ENCODE data around the gene MYO16.

The MYO16 gene

DNA sequence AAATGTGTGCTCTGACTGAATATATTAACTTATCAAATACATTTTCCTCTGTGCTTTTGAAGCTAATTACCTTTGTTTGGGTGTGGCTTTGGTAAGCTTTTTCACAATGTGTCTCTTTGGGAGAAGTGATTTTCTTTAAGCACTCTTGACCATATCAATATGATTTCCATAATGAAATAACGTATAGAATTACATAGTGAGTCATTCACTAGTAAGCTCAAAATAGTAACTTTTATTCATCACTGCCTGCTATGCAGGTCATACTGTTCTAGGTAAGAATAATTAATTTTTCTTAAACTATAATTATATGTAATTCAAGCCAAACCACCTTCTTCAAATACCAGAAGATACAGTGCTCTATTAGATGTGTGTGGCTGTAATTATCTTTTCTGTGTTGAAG, 480.7 kb downstream of the MYO16 start:
- H3K4me1 ChIP-seq (ENCODE audit: control insufficient read depth, insufficient read depth, low read length): no peaks in the 10 kb centered on the region
- H3K27me3 ChIP-seq (ENCODE audit: control insufficient read depth, insufficient read depth, low read length): no peaks in the 10 kb centered on the region
- H3K36me3 ChIP-seq (ENCODE audit: control insufficient read depth, insufficient read depth, low read length): no peaks in the 10 kb centered on the region
- no peaks in the 10 kb centered on the region for H3K9me3 ChIP-seq (ENCODE audit: control insufficient read depth, low read length)
- H3K9ac ChIP-seq (ENCODE audit: low read length): no peak overlapping the region
- H3K4me3 ChIP-seq (ENCODE audit: low read length): no peak overlapping the region

DNA sequence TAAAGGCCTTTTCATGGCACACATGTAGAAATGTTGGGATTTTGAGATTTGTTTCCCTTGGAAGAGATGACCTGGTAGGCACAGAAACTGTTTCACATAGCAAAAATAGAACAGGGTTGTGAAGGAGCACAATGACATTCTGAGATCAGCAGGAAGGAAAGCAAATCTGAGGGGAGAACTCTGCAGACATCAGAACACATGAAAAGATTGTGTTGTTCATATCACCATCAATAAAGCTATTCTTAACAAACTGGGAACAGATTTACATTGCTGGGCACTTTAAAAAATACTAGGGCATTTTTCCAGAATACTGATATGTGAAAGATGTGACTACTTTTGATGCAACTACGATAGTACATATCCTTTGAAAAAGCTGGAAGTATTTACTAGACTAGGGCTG, 481.7 kb downstream of the MYO16 start:
- Histone ChIP-seq H3K4me3 (ENCODE audit: low read length) (no peak overlapping the region), H3K9ac (ENCODE audit: low read length) (no peak overlapping the region), H3K4me1 (ENCODE audit: control insufficient read depth, insufficient read depth, low read length) (no peaks in the 10 kb centered on the region), H3K36me3 (ENCODE audit: control insufficient read depth, insufficient read depth, low read length) (no peaks in the 10 kb centered on the region), H3K9me3 (ENCODE audit: control insufficient read depth, low read length) (no peaks in the 10 kb centered on the region), H3K27me3 (ENCODE audit: control insufficient read depth, insufficient read depth, low read length) (no peaks in the 10 kb centered on the region)

DNA sequence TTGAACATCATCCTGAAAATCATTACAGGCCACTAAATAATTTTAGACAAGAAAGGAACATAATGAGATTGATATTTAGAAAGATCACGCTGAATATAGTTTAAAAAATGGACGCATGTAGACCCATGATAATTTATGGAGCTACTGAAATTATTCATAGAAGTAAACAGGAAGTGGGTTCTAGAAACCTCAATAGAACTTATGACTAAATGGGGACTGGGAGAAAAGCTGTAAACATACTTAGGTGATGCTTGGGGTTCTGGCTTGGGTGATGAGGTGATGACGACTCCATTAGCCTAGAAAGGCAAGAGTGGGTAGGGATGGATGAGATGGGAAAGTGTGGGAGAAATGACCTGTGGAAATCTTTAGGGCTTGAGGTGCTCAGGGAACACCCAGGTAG, 484.0 kb downstream of the MYO16 start:
- no peaks in the 10 kb centered on the region for H3K9me3 ChIP-seq (ENCODE audit: control insufficient read depth, low read length)
- H3K9ac ChIP-seq (ENCODE audit: low read length): no peak overlapping the region
- no peak overlapping the region for H3K4me3 ChIP-seq (ENCODE audit: low read length)
- no peaks in the 10 kb centered on the region for H3K4me1 ChIP-seq (ENCODE audit: control insufficient read depth, insufficient read depth, low read length)
- no peaks in the 10 kb centered on the region for H3K36me3 ChIP-seq (ENCODE audit: control insufficient read depth, insufficient read depth, low read length)
- H3K27me3 ChIP-seq (ENCODE audit: control insufficient read depth, insufficient read depth, low read length): no peaks in the 10 kb centered on the region

DNA sequence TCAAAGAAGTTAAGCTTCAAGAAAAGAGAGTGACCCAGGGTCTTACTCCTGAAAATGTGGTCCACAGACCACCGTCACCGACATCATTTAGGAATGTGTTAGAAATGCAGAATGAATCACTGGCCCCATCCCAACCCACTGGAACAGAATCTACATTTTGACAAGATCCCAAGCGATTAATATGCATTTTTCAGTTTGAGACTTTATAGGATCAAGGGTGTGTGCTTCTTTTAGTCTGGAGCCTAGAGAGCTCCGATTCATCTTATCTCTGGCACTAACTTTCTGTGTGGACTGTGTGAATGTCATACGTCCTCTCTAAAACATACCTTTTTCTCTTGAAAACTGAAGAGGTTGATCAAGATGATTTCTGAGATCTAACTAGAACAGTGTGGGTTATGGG, 484.8 kb downstream of the MYO16 start:
- no peak overlapping the region for H3K9ac ChIP-seq (ENCODE audit: low read length)
- no peaks in the 10 kb centered on the region for H3K9me3 ChIP-seq (ENCODE audit: control insufficient read depth, low read length)
- H3K4me1 ChIP-seq (ENCODE audit: control insufficient read depth, insufficient read depth, low read length): no peaks in the 10 kb centered on the region
- H3K27me3 ChIP-seq (ENCODE audit: control insufficient read depth, insufficient read depth, low read length): no peaks in the 10 kb centered on the region
- no peaks in the 10 kb centered on the region for H3K36me3 ChIP-seq (ENCODE audit: control insufficient read depth, insufficient read depth, low read length)
- H3K4me3 ChIP-seq (ENCODE audit: low read length): no peak overlapping the region

DNA sequence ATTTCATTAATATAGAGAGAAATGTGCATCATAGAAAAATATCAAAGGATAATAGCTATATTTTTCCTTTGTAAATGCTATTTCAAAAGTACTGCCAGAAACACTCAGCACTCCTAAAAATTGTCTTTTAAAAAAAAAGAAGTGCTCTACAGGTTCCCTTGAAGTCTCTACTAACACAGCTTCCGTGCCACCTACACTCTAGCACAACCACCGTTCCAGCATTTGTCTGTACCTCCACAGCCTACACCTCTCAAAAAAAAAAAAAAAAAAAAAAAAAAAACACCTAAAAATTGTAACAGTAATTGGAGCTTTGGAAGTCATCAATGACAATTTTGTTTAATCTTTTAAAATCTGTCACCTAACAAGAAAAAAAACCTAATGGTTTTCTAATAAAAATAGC, 485.6 kb downstream of the MYO16 start:
- Histone ChIP-seq H3K4me3 (ENCODE audit: low read length) (no peak overlapping the region), H3K27me3 (ENCODE audit: control insufficient read depth, insufficient read depth, low read length) (no peaks in the 10 kb centered on the region), H3K9me3 (ENCODE audit: control insufficient read depth, low read length) (no peaks in the 10 kb centered on the region), H3K36me3 (ENCODE audit: control insufficient read depth, insufficient read depth, low read length) (no peaks in the 10 kb centered on the region), H3K9ac (ENCODE audit: low read length) (no peak overlapping the region), H3K4me1 (ENCODE audit: control insufficient read depth, insufficient read depth, low read length) (no peaks in the 10 kb centered on the region)

DNA sequence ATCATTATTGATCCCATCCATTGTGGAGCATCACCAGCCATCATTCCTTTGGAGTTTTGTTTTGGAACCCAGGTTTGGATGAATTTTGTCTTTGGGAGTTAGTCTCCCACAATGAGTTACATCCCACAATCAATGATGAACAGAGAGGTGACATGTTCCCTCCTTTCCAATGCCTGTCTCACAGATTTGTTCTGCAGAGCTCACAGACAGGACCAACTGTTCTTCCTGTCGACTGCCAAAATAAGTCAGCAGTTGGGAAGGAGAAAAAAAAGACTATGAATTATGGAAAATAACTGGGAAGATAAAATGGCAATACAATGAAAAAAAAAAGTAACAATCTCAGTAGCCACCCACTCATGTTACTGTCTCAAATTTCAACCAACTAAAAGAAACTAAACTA, 489.1 kb downstream of the MYO16 start:
- no peaks in the 10 kb centered on the region for H3K4me1 ChIP-seq (ENCODE audit: control insufficient read depth, insufficient read depth, low read length)
- no peaks in the 10 kb centered on the region for H3K27me3 ChIP-seq (ENCODE audit: control insufficient read depth, insufficient read depth, low read length)

DNA sequence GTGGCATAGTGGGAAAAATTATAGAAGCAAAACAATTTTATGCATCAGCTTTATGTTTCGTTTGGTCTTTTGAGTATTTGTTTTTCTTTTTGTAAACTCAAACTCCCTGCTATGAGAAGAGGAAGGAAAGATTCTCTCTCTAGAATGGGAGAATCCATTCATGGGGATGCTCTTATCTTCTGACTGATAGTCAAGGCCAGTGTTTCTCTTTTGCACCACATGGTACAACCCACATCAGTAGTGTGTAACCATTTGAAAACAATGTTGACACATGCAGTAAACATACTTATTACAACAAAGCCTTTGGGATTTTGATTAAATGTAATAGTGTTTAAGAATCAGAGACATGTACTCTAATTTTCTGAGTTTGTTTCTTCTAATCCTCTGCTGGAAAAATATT, 490.5 kb downstream of the MYO16 start:
- Histone ChIP-seq H3K9ac (ENCODE audit: low read length) (no peak overlapping the region), H3K4me3 (ENCODE audit: low read length) (no peak overlapping the region), H3K27me3 (ENCODE audit: control insufficient read depth, insufficient read depth, low read length) (no peaks in the 10 kb centered on the region), H3K36me3 (ENCODE audit: control insufficient read depth, insufficient read depth, low read length) (no peaks in the 10 kb centered on the region), H3K4me1 (ENCODE audit: control insufficient read depth, insufficient read depth, low read length) (no peaks in the 10 kb centered on the region), H3K9me3 (ENCODE audit: control insufficient read depth, low read length) (no peaks in the 10 kb centered on the region)

More for the DNA sequence above, 489.1 kb downstream of the MYO16 start:
- H3K9ac ChIP-seq (ENCODE audit: low read length): no peak overlapping the region
- H3K36me3 ChIP-seq (ENCODE audit: control insufficient read depth, insufficient read depth, low read length): no peaks in the 10 kb centered on the region
- no peak overlapping the region for H3K4me3 ChIP-seq (ENCODE audit: low read length)
- no peaks in the 10 kb centered on the region for H3K9me3 ChIP-seq (ENCODE audit: control insufficient read depth, low read length)

DNA sequence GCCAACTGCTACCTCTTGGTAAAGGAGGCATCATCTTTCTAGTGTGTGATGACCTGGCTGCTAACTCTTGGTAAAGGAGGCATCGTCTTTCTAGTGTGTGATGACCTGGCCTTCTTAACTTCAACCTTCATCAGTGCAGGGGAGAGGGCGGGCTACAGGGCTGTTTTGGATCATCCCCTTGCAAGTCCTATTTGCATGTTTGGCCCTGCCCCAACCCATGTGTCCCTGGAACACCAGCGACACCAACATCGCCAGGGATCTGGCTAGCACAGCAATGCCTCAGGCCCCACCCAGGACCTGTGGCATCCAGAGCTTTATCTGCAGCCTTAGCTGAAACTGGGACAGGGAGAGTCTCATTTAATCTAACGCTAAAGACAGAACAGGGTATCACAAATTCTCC, 492.4 kb downstream of the MYO16 start:
- Histone ChIP-seq H3K4me1 (ENCODE audit: control insufficient read depth, insufficient read depth, low read length) (no peaks in the 10 kb centered on the region), H3K9ac (ENCODE audit: low read length) (no peak overlapping the region), H3K27me3 (ENCODE audit: control insufficient read depth, insufficient read depth, low read length) (no peaks in the 10 kb centered on the region), H3K4me3 (ENCODE audit: low read length) (no peak overlapping the region), H3K36me3 (ENCODE audit: control insufficient read depth, insufficient read depth, low read length) (no peaks in the 10 kb centered on the region), H3K9me3 (ENCODE audit: control insufficient read depth, low read length) (no peaks in the 10 kb centered on the region)

DNA sequence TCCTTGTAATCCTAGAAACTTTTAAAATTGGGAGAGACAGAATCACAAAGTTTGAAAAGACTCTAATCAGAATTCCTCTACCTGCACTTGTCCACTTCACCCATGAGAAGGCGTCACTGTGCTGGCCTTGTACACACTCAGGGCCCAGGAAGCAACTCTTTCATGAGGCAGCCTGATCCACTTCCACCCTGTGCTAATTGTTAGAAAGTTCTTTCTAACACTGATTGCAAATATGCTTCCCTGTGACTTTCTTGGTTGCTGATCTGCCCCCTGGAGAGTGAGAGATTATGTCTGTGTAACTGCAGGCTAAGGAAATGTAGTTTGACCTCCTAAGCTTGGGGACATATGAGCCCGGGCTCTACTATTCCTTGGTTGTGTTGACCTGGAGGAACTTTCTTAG, 494.6 kb downstream of the MYO16 start:
- H3K9ac ChIP-seq (ENCODE audit: low read length): no peak overlapping the region
- H3K4me3 ChIP-seq (ENCODE audit: low read length): no peak overlapping the region
- H3K27me3 ChIP-seq (ENCODE audit: control insufficient read depth, insufficient read depth, low read length): no peaks in the 10 kb centered on the region
- H3K9me3 ChIP-seq (ENCODE audit: control insufficient read depth, low read length): no peaks in the 10 kb centered on the region
- no peaks in the 10 kb centered on the region for H3K4me1 ChIP-seq (ENCODE audit: control insufficient read depth, insufficient read depth, low read length)
- no peaks in the 10 kb centered on the region for H3K36me3 ChIP-seq (ENCODE audit: control insufficient read depth, insufficient read depth, low read length)

DNA sequence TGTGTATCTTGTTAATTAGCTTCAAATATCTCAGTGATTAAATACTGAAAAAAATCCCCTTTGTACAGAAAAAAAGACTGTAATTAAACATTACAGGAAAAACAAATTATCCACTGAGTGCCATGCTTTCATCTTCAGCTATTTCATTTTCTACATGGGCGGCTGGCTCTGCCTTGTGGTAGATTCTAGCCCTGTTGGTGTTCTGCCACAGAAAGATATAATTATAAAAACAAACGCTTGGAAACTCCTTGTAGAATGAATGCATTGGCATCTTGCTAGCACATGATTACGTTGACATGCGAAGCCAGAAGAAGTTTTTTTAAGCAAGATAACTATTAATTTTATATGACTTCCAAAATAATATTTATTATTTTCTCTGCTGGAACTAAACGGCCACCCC, 496.8 kb downstream of the MYO16 start:
- no peaks in the 10 kb centered on the region for H3K36me3 ChIP-seq (ENCODE audit: control insufficient read depth, insufficient read depth, low read length)
- H3K9ac ChIP-seq (ENCODE audit: low read length): no peak overlapping the region
- no peaks in the 10 kb centered on the region for H3K9me3 ChIP-seq (ENCODE audit: control insufficient read depth, low read length)
- peaks cover 1% of the 10 kb centered on the region for H3K4me1 ChIP-seq (ENCODE audit: control insufficient read depth, insufficient read depth, low read length)
- H3K4me3 ChIP-seq (ENCODE audit: low read length): no peak overlapping the region
- no peaks in the 10 kb centered on the region for H3K27me3 ChIP-seq (ENCODE audit: control insufficient read depth, insufficient read depth, low read length)

DNA sequence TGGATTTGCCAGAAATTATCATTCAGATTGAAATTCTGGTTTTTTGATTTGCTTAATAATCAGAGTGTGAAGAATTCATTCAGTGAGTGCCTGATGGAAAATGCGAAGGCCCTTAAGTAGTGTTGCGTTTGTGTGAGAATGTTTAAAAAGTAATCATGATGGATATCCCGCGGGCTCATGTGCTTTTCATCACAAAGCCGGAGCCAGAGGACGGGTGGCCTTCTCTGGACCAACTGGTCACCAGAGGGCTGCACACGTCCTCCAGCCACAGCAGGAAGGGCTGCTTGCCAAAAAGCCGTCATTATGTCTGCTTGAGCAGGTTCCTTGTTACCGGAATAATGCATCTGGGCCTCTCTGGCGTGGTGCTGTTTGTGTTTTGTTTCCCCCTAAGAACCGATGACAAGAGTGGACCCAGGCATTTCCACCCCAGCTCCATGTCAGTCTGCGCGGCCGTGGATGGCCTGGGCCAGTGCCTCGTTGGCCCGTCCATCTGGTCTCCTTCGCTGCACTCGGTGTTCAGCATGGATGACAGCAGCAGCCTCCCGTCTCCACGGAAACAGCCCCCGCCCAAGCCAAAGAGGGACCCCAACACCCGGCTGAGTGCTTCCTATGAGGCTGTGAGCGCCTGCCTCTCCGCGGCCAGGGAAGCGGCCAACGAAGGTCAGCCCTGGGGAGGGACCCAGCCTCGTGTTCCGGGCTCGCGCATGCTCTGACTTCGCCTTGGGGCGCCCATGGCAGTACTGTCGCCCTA, 497.7 kb downstream of the MYO16 start:
- H3K9ac ChIP-seq (ENCODE audit: low read length): no peak overlapping the region
- H3K36me3 ChIP-seq (ENCODE audit: control insufficient read depth, insufficient read depth, low read length): no peaks in the 10 kb centered on the region
- H3K9me3 ChIP-seq (ENCODE audit: control insufficient read depth, low read length): no peaks in the 10 kb centered on the region
- H3K4me3 ChIP-seq (ENCODE audit: low read length): no peak overlapping the region
- peaks cover 9% of the 10 kb centered on the region for H3K4me1 ChIP-seq (ENCODE audit: control insufficient read depth, insufficient read depth, low read length)
- H3K27me3 ChIP-seq (ENCODE audit: control insufficient read depth, insufficient read depth, low read length): no peaks in the 10 kb centered on the region

DNA sequence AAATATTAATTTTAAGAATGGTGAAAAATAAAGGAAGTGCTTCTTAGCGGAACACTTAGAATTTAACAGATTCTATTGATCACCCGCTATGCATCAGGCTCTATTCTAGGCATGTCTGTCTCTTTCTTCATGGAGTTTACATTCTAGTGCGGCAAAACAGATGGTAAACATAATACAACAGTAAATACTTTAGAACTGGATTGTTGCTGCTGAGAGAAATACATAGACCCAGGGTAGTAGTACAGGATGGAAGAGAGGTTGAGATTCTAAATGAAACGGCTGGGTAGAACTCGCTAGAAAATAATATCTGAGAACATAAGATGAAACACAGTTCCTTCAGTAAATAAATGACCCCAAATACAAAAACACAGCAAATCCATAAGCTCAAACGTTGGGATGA, 498.7 kb downstream of the MYO16 start:
- no peak overlapping the region for H3K4me3 ChIP-seq (ENCODE audit: low read length)
- H3K27me3 ChIP-seq (ENCODE audit: control insufficient read depth, insufficient read depth, low read length): no peaks in the 10 kb centered on the region
- H3K9me3 ChIP-seq (ENCODE audit: control insufficient read depth, low read length): no peaks in the 10 kb centered on the region
- peaks cover 9% of the 10 kb centered on the region for H3K4me1 ChIP-seq (ENCODE audit: control insufficient read depth, insufficient read depth, low read length)
- no peak overlapping the region for H3K9ac ChIP-seq (ENCODE audit: low read length)
- no peaks in the 10 kb centered on the region for H3K36me3 ChIP-seq (ENCODE audit: control insufficient read depth, insufficient read depth, low read length)

Measured in mucosa of stomach (tissue), 1 donor.